Peyer's patch (tissue), 4 donors: ENCODE data around the gene PKP4. TPM values are rescaled to one million over a fixed set of nuclear protein-coding genes. Genes with fewer than 3 reads are reported as not detected.

Source experiments
- DNase-seq, 3 donors: peaks; one replicate each; pipeline ENCODE4 v3.0.0-alpha.2; 2017 to 2019
- H3K27ac ChIP-seq, 4 donors: fragments of 200-600 bp; sonication (generic); one replicate each; pipeline ENCODE4 v1.5.1; 2016 to 2019
- H3K27me3 ChIP-seq, 2 donors: fragments of 200-600 bp; sonication (generic); one replicate each; pipeline ENCODE4 v1.5.1; 2019
- H3K36me3 ChIP-seq, 3 donors: fragments of 200-600 bp; sonication (generic); one replicate each; pipeline ENCODE4 v1.5.1; 2016 to 2019
- H3K4me1 ChIP-seq, 4 donors: fragments of 200-600 bp; sonication (generic); one replicate each; pipeline ENCODE4 v1.5.1; 2016 to 2019
- H3K4me3 ChIP-seq, 4 donors: fragments of 200-600 bp; sonication (generic); 1 replicate in 3 of 4; 2 replicates in 1 of 4; pipeline ENCODE4 v1.5.1; 2016 to 2019; ENCODE audit warnings: mild to moderate bottlenecking in 1 of 4
- H3K9me3 ChIP-seq, 4 donors: fragments of 200-600 bp; sonication (generic); one replicate each; pipeline ENCODE4 v1.5.1; 2016 to 2019; ENCODE audit warnings: mild to moderate bottlenecking in 1 of 4
- POLR2A ChIP-seq, 2 donors: fragments of 450-650 bp; IDR thresholded peaks; one replicate each; pipeline ENCODE4 v1.5.1; 2017; ENCODE audit warnings: antibody characterized with exemption in 2 of 2, mild to moderate bottlenecking in 2 of 2, moderate library complexity in 2 of 2
- small RNA-seq, 2 donors: library from RNA; depleted of rRNA; stranded (forward); fragments of <200 nt; gene quantifications; one replicate each; pipeline ENCODE3, GENCODE V24; 2016
- total RNA-seq, 4 donors: library from RNA; depleted of rRNA; stranded (reverse); fragments of >200 nt; gene quantifications; one replicate each; pipeline ENCODE4 v1.1.0, GENCODE V29; 2016
- TF ChIP-seq, protein P1 (sequence below), 6 experiments: fragments of 450-650 bp in 4 of 6; fragments of 200-600 bp in 2 of 6; sonication (generic) in 1 of 6; IDR thresholded peaks; one replicate each; pipeline ENCODE4 v1.5.1; 2017 to 2019; ENCODE audit warnings: antibody characterized with exemption in 6 of 6, mild to moderate bottlenecking in 3 of 6, moderate library complexity in 1 of 6

Gene PKP4
- total RNA-seq, 4 donors from 2014 or later = 67.8 to 168 (median 117) TPM

DNA sequence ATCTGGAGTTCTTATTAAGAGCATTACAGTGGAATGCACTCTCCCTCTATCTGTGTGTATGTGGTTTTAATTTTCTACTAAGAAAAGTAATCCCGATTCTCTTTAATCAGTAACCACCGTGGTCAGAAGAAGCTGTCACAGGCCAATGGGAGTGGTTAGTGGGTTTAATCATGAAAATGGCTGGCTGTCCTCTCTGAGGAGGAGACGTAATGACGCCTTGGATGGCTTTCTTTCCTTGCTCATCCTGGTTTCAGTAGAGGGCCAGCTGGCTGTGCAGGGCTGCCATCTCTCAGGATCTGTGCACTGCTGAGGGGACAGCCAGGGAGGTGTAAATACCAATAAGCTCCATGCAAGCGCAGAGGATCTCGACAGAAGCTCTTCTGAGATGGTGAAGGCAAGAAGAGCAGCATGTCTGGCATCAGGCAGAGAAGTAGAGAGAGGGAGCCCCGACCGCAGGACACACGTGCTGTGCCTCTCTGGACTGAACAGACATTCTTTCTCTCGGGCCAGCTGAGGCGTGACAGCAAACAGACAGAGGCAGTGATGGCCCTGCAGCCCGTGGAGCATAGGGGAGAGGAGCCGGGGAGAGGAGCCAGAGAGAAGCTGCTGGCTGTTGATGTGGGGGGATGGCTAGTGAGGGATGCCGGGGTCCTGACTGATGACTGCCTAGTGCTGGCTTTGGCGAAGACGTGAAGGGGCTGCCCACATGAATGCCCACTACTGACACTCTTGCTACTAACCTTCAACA is 273.3 kb downstream of the PKP4 start:
- no peak for DNase-seq
- Histone ChIP-seq H3K4me1 (no peaks in the 10 kb centered on the region), H3K36me3 (no peaks in the 10 kb centered on the region), H3K27me3 (no peaks in the 10 kb centered on the region), H3K4me3 (no peak overlapping the region), H3K9me3 (no peaks in the 10 kb centered on the region), H3K27ac (no peak overlapping the region)
- no peak for TF ChIP-seq POLR2A (IDR thresholded peaks at IDR 0.05)
- TF ChIP-seq, protein P1, sequence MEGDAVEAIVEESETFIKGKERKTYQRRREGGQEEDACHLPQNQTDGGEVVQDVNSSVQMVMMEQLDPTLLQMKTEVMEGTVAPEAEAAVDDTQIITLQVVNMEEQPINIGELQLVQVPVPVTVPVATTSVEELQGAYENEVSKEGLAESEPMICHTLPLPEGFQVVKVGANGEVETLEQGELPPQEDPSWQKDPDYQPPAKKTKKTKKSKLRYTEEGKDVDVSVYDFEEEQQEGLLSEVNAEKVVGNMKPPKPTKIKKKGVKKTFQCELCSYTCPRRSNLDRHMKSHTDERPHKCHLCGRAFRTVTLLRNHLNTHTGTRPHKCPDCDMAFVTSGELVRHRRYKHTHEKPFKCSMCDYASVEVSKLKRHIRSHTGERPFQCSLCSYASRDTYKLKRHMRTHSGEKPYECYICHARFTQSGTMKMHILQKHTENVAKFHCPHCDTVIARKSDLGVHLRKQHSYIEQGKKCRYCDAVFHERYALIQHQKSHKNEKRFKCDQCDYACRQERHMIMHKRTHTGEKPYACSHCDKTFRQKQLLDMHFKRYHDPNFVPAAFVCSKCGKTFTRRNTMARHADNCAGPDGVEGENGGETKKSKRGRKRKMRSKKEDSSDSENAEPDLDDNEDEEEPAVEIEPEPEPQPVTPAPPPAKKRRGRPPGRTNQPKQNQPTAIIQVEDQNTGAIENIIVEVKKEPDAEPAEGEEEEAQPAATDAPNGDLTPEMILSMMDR (IDR thresholded peaks at IDR 0.05) = no peak

DNA sequence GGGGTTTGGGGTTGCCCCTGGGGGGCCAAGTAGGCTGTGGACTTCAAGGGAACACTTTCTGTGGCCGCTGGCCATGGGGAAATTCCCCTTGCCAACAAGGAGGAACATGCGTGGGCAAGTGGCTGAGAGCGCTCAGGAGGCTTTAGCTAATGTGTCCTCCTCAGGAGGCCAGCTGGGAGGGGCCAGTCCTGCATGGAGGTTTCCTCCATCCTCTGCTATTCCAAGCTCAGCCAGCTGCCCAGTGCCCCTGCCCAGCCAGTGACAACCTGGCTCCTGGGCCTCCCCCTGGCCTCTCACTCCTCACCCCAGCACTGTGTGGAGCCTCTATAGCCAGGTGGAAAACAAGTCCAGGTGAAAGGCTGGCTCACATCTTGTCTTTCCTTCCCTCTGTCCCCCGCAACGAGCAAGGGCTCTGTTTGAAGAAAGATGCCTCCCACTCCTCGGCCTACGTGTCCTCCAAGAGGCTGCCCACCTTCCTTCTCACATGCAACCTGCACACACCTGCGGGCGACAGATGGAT is 273.9 kb downstream of the PKP4 start:
- H3K4me3 ChIP-seq = no peak overlapping the region

GRCh38 chr2:158731386-158731785 is 274.6 kb downstream of the PKP4 start:
- Histone ChIP-seq H3K36me3 (no peaks in the 10 kb centered on the region), H3K27me3 (no peaks in the 10 kb centered on the region), H3K4me1 (no peaks in the 10 kb centered on the region), H3K27ac (no peak overlapping the region), H3K9me3 (no peaks in the 10 kb centered on the region), H3K4me3 (no peak overlapping the region)
- no peak for DNase-seq
- TF ChIP-seq, protein P1 (IDR thresholded peaks at IDR 0.05) = no peak

More for the DNA sequence above, 273.9 kb downstream of the PKP4 start:
- Histone ChIP-seq H3K27ac (no peak overlapping the region), H3K27me3 (no peaks in the 10 kb centered on the region), H3K9me3 (no peaks in the 10 kb centered on the region), H3K4me1 (no peaks in the 10 kb centered on the region), H3K36me3 (no peaks in the 10 kb centered on the region)
- no peak for TF ChIP-seq POLR2A (IDR thresholded peaks at IDR 0.05)
- TF ChIP-seq, protein P1 (IDR thresholded peaks at IDR 0.05) = no peak
- no peak for DNase-seq

Small RNAs within 50 kb of the gene (small RNA-seq; reads per million reads assigned to genes)
- gene AC005042.3 (0 reads per million in 2 donors), gene RN7SL393P (0 reads per million in 2 donors)

Other genes starting within 250 kb of the PKP4 start
- not detected for gene CCDC148, start 199 bp upstream of the PKP4 start, total RNA-seq